ENCODE data around the gene SGCE.

Gene SGCE

GRCh38 chr7:94620703-94621118, 35.2 kb downstream of the SGCE start:
- DNase-seq: peak; percentile 86

DNA sequence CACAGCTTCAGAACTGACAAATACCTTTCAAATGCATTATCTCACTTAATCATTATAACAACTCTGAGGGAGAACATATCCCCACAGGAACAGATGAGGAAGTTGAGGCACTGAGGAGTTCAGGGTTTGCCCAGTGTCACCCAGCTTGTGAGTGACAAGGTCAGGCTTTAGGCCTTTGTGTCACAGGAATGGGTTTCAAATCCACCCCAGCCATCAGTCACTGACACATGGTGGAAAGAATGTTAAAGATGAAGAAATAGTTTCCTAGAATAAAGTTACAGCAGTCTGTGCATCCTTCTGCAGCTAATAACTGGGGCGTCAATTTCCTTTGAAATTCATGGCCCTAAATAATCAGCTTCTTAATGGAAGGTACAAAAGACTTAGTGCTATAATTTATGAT, 37.8 kb downstream of the SGCE start:
- DNase-seq: no peak

GRCh38 chr7:94616855-94617254, 39.1 kb downstream of the SGCE start:
- DNase-seq: no peak

- DNase-seq: no peak
These were observed 40.3 kb downstream of the SGCE start for GRCh38 chr7:94615666-94616065.

DNA sequence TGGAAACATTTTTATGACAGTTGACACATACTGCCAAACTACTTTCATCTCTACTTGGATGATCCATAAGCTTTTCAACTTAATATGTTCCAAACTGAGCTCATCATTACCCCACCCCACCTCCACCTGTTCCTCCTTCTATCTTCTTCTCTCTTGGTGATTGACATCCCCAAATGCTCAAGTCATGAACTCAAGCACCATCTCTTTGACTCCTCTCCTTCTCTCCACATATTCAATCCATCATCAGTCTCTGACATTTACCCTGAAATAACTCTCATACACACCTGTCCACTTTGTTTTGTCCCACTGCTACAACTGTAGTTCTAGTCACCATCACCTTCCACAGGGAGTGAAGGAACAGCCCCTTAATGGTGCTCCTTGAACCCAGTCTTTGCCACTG, 43.3 kb downstream of the SGCE start:
- DNase-seq: no peak

- DNase-seq: no peak
These were observed 43.7 kb downstream of the SGCE start for GRCh38 chr7:94612253-94612652.

DNA sequence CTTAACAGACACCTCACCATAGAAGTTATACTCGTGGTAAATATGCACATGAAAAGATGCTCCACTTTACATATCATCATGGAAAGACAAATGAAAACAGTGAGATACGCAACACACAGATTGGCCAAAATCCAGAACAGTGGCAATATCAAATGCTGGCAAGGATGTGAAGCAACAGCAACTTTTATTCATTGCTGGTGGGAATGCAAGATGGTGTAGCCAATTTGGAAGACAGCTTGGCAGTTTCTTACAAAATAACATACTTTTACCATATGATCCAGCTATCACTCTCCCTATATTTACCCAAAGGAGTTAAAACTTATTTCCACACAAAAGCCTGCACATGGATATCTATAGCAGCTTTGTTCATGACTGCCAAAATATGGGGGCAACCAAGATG, 46.4 kb downstream of the SGCE start:
- DNase-seq: no peak

- DNase-seq: no peak
These were observed 50.9 kb downstream of the SGCE start for GRCh38 chr7:94605031-94605430.

GRCh38 chr7:94602181-94602580, 53.8 kb downstream of the SGCE start:
- no peak for DNase-seq

DNA sequence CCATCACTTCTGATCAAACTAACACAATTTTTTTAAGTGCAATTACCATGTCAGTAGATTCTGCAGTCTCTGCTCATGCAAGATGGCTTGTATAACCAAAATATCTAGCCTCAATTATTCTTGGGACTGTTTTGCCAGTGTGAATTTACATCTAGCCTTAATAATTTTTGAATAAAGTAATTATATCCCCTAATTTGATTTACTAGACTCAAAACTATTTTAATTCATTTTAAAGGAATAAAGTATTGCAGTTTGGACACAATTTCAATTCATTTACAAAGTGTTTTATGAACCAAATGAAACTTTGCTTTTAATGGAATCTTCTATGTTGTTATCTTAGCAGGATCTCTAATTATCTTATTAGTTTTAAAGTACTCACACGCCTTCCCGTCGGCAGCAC, 55.7 kb downstream of the SGCE start:
- no peak for DNase-seq

- DNase-seq: no peak
These were observed 60.2 kb downstream of the SGCE start for GRCh38 chr7:94595717-94596116.

DNA sequence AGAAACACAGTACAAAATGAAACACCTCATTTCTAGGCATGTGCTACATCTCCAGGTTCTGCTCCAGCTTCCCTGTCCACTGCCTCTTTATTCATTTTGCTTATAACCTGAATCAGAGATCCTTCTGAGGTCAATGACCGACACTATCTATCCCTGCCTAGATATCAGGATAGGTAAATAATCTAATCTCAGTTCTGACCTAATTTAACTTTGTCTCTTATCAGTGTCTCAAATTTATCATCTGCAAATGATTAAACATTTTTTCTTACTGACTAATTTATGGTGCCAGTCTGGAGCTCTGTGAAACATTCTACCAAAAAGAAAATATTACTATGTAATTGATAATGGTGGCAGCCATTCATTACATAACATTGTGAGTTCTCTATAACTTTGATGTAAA, 61.1 kb downstream of the SGCE start:
- no peak for DNase-seq

- no peak for DNase-seq
These were observed 64.8 kb downstream of the SGCE start for GRCh38 chr7:94591176-94591575.

DNA sequence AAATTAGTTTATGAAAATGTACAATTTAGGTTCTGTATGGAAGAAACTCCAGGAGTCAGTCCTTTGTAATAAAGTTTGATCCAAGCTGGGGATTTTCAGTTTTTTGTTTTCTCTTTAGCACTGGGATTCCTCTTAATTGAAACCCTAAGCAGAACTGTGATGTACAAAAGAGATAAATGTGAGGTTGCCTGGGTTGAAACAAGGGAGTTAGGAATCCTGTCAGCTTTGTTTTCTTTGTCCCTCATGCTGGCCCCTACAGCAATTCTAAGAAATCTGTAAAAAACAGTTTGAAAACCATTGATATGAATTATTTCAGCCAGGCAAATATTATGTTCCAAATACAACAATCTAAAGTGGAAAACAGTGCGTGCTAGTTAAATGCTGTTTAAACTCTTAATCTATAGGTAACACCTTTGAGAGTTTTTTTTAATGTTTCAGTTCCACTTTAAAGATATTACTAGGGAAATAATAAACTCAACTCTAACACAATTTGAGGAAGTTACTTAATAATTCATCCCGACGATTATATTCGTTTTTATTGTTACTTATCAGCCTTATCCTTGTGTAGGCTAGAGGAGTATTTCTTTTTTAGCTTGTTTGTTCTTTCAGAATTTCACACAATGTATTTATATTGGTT, 65.3 kb downstream of the SGCE start:
- no peak for DNase-seq

DNA sequence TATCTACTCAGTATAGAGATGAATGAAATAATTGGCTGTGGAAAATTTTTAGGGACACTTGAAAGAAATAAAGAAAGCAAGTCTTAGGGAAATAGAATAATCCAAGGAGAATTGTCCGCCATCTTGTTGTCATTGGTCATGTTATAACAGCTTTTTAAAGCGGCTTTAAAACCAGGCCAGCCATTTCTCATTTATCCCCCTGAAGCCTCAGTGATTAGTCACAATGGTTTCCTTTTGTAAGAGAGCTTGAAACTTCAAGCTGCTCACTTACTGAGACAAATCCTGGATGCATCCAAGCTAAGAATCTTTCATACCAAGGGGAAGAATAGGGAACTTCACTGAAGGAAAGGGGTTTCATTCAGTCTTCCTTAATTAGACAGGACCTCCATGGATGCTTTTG, 67.9 kb downstream of the SGCE start:
- no peak for DNase-seq

- DNase-seq: no peak
These were observed 71.8 kb downstream of the SGCE start for GRCh38 chr7:94584113-94584512.

GRCh38 chr7:94580601-94581000, 75.3 kb downstream of the SGCE start:
- no peak for DNase-seq

GRCh38 chr7:94579470-94579869, 76.5 kb downstream of the SGCE start:
- DNase-seq: no peak

DNA sequence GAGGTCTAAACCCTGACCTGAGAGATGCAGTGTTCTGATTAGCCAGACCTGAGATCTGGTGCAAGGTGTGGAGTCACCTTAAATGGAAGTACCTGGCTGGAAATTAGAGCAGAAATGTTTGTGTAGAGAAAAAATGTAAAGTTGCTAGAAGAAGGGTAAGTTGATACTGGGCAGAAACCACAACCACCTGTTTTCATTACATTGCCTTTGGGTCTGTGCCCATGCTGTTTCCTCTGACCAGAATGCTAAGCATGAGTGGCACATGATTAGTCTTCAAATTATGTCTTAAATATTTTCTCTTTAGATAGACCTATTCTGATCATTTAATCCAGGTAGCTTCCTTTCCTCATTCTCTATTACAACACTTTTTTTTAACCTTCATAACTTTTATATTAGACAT, 77.3 kb downstream of the SGCE start:
- DNase-seq: peak; percentile 32

DNA sequence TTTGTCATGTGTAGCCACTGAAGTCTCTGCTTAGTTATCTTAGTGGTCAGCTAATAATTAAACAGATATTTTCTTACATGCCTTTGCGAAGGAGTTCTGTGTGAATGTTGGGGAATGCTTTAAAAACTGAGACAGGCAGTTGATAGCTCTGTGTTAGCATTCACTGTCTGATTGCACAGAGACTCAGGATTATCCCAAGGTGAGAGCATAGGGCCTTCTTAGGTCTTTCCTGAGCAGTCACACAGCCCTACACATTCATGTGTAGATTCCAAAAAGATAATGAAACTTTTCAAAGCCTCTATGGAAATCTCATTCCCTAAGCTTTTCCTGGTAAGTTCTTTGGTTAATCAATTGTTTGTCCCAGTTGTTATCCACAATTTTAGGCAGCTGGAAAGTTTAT, 78.6 kb downstream of the SGCE start:
- DNase-seq: no peak

GRCh38 chr7:94576316-94576715, 79.6 kb downstream of the SGCE start:
- no peak for DNase-seq

DNA sequence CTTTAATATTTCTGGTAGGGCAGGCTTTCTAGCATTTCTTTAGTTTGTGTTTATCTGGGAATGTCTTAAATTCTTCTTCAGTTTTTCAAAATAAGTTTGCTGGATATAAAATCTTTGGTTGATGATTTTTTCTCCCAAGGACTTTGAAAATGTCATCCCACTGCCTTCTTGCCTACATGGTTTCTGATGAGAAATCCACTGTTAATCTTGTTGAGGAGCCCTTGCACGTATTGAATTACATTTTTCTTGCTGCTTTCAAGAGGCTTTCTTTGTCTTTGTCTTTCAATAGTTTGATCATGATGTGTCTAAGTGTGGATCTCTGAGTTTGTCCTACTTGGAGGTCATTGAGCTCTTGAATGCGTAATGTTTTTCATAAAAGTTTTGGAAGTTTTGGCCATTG, 80.3 kb downstream of the SGCE start:
- no peak for DNase-seq

GRCh38 chr7:94571816-94572215, 84.1 kb downstream of the SGCE start:
- DNase-seq: no peak

DNA sequence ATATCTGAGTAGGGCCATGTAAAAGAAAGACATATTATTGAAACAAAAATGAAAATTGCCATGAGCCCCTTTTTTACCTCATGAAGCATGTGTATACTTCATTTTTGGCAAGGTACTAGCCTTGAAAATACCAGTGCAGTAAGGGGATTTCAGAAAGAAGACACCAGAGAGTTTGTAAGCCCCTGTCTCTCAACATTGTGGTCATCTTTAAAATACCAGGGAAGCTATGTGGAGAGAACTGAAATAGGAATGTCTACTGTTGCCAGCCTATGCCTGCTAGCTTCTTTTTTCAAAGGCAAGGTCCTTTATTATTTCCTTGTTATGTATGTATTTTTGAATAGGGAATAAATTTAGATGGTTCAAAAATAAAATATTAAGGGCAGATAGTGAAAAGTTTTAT, 88.5 kb downstream of the SGCE start:
- no peak for DNase-seq

- no peak for DNase-seq
These were observed 90.6 kb downstream of the SGCE start for GRCh38 chr7:94565247-94565894.

All from RPMI8226 (cell line).